Measurements from ENCODE around the gene ESRP2. TPM values are rescaled to one million over a fixed set of nuclear protein-coding genes. Genes with fewer than 3 reads are reported as not detected.

ESRP2 gene
- total and polyA plus RNA-seq, 9 of the 15 experiments (the other 6 are each of a cell fraction or from before 2014, with no cell fraction given), result 0.05 to 0.15 (median 0.07) TPM; not detected in 6

DNA sequence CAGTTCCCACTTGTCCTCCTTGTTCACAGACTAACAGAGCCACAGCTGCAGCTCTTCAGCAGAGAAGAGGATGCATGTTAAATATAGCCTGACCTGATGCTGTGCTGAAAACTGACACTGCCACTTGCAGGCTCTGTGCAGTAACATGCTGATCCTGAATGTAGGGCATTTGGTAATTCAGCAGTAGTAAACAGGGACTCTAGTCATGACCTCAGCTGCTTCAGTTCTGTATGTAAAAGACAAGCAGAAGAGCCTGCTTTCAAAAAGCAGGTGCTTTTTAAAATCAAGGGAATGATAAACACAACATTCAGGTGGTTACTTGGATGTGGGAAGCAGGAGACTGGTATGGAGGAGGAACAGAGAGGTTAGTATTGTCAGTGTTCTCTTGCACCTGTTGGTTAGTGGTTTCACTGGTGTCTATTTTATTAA lies 33.8 kb downstream of the ESRP2 start:
- POLR2A ChIA-PET, result no interaction called here
- intact Hi-C loops (cut with micrococcal nuclease), result no loop called here
- TF ChIP-seq, protein P1, sequence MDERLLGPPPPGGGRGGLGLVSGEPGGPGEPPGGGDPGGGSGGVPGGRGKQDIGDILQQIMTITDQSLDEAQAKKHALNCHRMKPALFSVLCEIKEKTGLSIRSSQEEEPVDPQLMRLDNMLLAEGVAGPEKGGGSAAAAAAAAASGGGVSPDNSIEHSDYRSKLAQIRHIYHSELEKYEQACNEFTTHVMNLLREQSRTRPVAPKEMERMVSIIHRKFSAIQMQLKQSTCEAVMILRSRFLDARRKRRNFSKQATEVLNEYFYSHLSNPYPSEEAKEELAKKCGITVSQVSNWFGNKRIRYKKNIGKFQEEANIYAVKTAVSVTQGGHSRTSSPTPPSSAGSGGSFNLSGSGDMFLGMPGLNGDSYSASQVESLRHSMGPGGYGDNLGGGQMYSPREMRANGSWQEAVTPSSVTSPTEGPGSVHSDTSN (CRISPR knock-in tag; IDR thresholded peaks at IDR 0.05; ENCODE audit: low read depth), result no peak
- TF ChIP-seq, protein P1 (tag; conservative IDR thresholded peaks at IDR 0.05; ENCODE audit: low read depth), result no peak
- TF ChIP-seq, protein P2, sequence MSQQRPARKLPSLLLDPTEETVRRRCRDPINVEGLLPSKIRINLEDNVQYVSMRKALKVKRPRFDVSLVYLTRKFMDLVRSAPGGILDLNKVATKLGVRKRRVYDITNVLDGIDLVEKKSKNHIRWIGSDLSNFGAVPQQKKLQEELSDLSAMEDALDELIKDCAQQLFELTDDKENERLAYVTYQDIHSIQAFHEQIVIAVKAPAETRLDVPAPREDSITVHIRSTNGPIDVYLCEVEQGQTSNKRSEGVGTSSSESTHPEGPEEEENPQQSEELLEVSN (IDR thresholded peaks at IDR 0.05; ENCODE audit: borderline replicate concordance in 1 of 2, extremely low read depth in 1 of 2, insufficient read depth in 1 of 2, insufficient read length in 1 of 2, low read depth in 1 of 2, low read length in 1 of 2, poor library complexity in 1 of 2, severe bottlenecking in 1 of 2), result no peak

More for the DNA sequence above, 33.8 kb downstream of the ESRP2 start:
- Histone ChIP-seq H3K4me1 (replicated peaks in 1 of 2; ENCODE audit: control insufficient read depth in 2 of 2, insufficient read depth in 2 of 2, low read length in 2 of 2) (peaks cover 0 to 3% of the 10 kb centered on the region in 2 experiments; a peak in 2 of 5 replicates), H3K4me2 (ENCODE audit: insufficient read depth, low read length) (no peak overlapping the region), H3K9me1 (ENCODE audit: control insufficient read depth, insufficient read depth, low read length) (no peaks in the 10 kb centered on the region), H3K27ac (ENCODE audit: extremely low read depth, low read depth, low read length) (no peak overlapping the region), H4K20me1 (replicated peaks; ENCODE audit: control insufficient read depth, insufficient read depth, low read length) (no peaks in the 10 kb centered on the region; the same call in 1 of the 2 replicates), H3K9ac (ENCODE audit: insufficient read depth in 1 of 2, low read depth in 2 of 2, low read length in 2 of 2) (no peak overlapping the region), H2AFZ (ENCODE audit: low read depth, low read length) (no peak overlapping the region), H3K9me3 (replicated peaks; ENCODE audit: control insufficient read depth, insufficient read depth, low read depth, low read length) (no peaks in the 10 kb centered on the region), H3K79me2 (ENCODE audit: control insufficient read depth, insufficient read depth, low read length) (peaks cover 30% of the 10 kb centered on the region; the same call in 2 of the 3 replicates), H3K36me3 (ENCODE audit: control insufficient read depth, insufficient read depth, low read length) (peaks cover 19% of the 10 kb centered on the region), H3K27me3 (ENCODE audit: control insufficient read depth in 2 of 2, insufficient read depth in 2 of 2, low read length in 2 of 2) (no peaks in the 10 kb centered on the region), H3K4me3 (no peak overlapping the region)
- DNase-seq (ENCODE audit: extremely low read depth in 1 of 4, low spot score in 3 of 4), result no peak
- ATAC-seq, result no peak
- BruUV-seq (replicated peaks), result no TSS peak
- FAIRE-seq, result no peak
- CTCF ChIA-PET (ENCODE audit: low intra/inter-chr PET ratio), result no interaction called here
- in situ Hi-C loops (cut with MboI), result no loop called here

All from K562 (cell line).